HG02852 (cell line): ENCODE data around the gene DAPK2.

Experiments used
- ATAC-seq: cut with Tn5 transposase; IDR thresholded peaks from one replicate; pipeline ENCODE4 v1.9.1; 2021; ENCODE audit warnings: mild to moderate bottlenecking, moderate library complexity; ENCODE audit not compliant: unreplicated experiment

Gene DAPK2

DNA sequence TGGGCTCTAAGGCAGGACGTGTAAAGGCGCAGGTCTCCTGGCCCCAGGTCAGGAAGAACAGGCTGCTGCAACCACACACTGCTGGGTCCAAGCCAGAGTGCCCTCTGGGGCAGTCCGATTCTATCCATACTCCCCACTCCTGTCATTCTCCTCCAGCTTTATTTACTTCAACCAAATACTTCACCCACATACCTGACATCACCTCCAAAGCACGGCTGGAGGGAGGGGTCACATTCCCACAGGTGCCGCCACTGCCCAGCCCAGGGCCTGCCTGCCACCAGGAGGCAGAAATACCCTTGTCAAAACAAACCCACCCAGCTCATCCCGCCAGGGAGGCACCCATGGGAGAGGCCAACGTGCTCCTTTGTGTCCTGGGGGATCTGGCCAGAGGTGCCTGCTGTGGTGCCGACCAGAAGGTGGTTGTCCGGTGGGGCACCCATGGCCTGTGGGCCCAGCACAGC lies 100.4 kb downstream of the DAPK2 start:
- no peak for ATAC-seq

DNA sequence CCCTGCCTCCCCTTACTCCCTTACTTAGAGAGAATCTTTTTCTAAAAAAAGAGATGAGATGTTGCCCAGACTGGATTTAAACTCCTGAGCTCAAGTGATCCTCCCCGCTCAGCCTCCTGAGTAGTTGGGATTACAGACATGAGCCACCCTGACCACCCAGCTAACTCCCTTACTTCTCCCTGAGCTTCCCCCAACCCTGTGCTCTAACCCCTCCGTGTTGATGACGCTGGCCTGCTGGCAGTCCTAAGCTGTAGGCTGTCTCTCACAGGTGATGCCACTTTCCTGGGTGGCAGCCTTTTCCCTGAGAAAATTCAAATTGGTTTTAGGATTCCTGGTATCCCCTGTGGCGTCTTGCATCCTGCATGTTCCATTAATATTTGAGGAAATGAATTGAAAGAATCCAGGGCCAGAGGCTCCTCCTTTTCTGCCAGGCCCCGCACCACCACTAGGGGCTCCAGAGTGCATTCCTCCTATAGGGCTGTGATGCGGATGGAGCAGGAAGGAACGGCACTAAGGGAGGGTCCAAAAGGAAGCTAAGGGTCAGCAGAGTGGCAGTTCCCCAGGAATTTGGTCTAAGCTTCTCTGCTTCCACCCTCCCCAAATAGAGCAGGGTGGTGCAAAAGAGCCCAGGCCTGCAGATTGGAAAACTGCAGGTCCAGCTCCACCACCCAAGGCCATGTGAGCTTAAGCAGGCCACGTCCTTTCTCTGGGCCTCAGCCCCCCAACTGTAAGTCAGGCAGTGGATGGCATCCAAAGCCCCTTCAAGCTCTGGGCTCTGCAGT lies 101.1 kb downstream of the DAPK2 start:
- no peak for ATAC-seq

DNA sequence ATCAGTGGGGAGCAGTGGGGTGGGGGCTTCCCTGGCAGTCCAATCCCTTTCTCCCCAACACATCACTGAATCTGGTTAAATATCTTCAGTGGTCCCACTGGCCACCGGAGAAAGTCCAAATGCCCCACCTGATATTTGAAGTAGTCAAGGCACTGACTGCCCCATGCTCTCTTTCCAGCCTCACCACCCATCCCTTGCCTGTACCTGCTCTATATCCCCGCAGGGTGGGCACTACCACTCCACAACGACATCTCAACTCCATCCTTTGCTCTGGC lies 101.7 kb downstream of the DAPK2 start:
- ATAC-seq = no peak

DNA sequence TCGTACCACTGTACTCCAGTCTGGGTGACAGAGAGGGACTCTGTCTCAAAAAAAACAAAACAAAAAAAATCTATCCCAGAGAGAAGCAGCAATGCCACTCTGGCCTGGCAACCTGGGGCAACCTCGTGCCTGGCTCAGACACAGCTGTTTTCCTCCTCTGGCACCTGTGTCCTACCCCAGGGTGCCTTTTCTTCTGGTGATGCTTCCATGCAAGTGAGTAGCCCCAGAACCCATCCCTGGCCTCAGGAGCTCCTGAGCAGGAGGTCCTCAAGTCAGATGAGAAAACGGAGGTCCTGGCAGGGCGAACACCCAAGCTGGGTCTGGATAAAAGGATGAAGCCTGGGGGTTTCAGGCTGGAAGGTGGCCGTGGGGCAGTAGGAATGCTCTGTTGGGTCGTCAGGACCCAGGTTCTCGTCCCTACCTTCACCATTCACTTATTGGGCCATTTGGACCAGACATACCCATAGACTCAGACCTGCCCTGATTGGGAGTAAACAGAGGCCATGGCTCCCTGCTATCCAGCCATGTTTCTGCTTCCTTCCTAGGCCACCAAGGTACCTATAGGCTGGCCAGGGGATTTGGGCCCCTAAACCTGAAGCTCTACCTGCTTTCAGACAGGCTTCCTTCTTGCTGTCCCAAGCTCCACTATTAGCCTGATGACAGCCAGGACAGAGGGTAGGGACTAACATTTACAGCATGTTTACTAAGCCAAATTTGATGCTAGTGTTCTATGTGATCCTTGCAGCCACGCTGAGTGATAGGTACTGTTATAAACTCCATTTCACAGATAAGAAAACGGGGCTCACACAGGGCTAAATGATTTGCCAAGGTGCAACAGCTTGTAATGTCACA lies 102.2 kb downstream of the DAPK2 start:
- no peak for ATAC-seq

GRCh38 chr15:63942486-63943365 lies 103.6 kb downstream of the DAPK2 start:
- ATAC-seq = no peak

GRCh38 chr15:63941698-63942465 lies 104.4 kb downstream of the DAPK2 start:
- ATAC-seq = no peak

DNA sequence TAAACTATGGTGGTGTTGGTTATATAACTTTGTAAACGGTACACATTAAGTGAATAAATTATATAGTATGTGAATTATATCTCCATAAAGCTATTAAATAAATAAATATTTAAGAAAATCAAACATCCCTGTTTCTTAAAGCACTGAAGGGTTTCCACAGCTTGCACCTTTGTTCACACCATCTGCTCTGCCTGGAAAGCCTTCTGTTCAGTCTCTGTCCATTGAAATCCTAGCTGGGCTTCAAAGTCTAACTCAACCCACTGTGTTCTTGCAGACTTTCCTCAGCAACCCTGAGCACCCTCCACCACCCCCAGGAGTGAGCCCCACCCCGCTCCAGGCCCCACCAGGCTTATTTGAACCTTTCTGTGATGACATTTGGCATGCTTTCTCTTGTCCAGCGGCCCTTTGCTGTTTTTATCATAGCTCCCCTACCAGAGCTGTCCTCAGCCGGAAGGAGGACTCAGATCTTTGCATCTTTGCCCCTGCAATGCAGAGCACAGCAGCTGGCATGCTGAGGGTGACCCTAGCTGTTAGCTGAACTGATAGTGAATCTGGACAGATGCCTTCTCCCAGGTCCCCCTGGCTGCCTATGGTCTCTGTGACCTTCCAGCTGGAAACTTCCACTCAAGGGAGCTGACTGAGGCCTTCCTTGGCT lies 105.2 kb downstream of the DAPK2 start:
- ATAC-seq = no peak

GRCh38 chr15:63939531-63940130 lies 106.7 kb downstream of the DAPK2 start:
- no peak for ATAC-seq

GRCh38 chr15:63938486-63939061 lies 107.7 kb downstream of the DAPK2 start:
- no peak for ATAC-seq

- no peak for ATAC-seq
Observed at GRCh38 chr15:63933522-63933921, 112.8 kb downstream of the DAPK2 start.

- ATAC-seq = no peak
Observed at GRCh38 chr15:63931556-63931955, 114.7 kb downstream of the DAPK2 start.

DNA sequence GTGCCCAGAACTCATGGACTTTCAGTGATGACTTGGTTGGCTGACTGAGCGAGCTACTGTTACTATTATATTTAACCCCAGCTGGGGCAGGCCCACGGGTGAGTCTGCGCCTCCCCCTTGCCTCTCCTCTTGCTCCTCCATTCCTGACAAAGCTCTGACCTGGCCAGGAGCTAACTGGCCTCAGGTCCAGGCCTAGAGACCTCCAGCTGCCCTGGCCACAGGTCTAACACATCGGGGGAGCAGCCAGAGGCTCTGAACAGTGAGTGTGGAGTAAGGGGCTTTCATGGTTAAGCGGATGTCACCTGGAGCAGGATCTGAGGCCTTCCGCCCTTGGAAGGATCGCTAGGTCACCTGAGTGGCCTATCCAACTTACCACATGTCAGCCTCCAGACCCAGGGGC lies 116.3 kb downstream of the DAPK2 start:
- no peak for ATAC-seq

GRCh38 chr15:63928185-63928842 lies 118.0 kb downstream of the DAPK2 start:
- no peak for ATAC-seq

DNA sequence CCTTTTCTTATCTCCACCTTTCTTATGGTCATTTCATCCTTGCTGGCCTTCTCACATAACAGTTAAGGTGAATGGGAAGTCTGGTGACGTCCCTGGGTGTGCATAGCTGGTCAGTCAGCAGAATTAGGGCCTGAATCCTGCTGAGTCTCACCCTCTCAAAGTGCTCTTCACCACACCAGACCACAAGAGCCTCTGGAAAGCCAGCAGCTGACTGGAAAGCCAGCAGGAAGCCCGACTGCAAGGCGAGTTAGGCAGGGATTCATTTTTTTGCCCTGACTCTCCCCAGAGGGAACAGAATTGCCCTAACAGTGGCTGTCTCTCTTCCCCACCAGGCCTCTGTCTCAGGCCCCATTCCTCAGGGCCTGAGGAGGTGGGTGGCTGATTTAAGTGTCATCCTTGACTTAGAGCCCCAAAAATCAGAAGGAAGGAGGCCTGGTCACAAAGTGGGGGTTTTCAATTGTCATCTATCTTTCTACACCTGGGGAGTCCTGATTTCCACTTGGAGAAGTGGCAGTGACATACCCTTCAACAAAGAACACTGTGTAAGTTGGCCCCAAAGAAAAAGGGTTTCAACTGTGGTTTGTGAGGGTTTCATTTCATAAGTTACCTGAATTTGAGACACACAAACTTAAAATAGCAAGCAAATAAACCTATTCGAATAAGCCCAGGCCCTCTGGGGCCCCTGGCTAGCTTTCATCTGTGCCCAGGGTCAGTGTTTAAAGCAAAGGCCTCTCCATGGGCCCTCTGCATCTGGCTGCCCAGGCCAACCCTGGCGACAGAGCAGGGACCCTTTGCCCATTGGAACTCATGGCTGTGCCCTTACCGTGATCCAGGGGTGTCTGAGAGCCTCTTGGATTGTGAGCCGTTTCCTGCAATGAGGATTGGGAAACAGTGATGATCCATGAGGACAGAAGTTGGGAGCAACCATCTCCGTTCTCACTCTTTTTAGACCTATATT lies 122.0 kb downstream of the DAPK2 start:
- ATAC-seq = no peak

- ATAC-seq = no peak
Observed at GRCh38 chr15:63922916-63923315, 123.4 kb downstream of the DAPK2 start.

DNA sequence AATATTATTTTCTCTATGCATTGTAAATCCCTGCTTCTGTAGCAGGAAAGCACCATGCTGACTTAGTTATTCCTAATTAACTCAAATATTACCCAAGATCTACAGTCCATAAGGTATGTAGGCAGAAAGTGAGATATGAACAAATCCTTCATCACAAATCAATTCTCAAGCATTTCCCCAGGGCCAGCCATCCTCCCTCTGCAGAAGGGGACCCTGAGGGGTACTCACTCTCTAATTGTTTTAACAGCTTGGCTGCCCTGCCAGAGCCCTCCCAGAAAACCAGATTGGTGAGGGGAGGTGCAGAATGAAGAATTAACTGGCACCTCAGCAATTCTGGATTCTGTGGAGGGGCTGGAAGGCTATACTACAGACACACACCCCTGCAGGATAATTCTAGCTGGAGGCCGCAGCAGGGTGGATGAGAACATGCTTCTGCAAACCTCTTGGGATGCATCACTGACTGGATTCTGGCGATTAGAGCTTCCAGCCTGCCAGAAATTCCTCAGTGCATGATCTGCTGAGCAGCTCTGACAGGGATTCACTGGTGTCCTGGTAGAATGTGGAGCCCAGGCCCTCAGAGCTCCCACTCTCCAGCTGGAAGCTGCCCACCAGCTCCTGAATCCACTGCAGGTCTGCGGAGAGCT lies 123.9 kb downstream of the DAPK2 start:
- ATAC-seq = no peak

DNA sequence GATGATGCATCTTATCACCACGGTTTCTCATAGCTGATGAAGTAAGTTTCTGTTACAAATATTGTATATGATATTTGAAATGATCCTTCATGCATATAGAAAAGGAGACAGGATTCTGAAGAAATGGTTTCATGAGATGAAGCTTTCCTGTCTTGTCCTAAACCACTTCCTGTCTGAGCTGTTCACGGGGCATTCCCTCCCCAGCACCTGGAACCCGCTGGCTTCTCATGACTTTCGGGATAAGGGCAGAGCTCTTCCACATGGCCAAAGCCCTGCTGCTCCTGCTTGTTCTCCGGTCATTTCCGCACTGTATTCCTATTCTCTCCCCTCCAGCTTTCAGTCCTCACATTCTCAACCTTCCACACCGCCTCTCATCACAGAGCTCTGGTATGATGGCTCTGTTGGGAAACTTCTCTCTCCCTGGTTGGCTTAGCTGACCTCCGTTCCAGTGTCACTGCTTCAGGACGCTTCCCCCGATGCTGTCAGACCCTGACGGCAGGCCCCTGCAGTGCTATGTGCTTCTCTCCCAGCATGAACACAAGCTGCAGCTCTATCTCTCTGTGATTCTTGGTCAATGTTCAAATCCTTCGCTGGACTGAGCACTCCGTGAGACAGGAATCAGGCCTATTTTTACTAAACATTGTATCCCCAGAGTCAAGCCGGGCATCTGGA lies 125.6 kb downstream of the DAPK2 start:
- ATAC-seq = no peak
